Measurements from ENCODE around the gene ADAMTS17. TPM values are rescaled to one million over a fixed set of nuclear protein-coding genes. Genes with fewer than 3 reads are reported as not detected.

ADAMTS17 gene
- total RNA-seq, 1 experiment from 2014 or later = 4.2 TPM

GRCh38 chr15:100141311-100142001 is 200.3 kb downstream of the ADAMTS17 start:
- Histone ChIP-seq H3K27me3 (ENCODE audit: insufficient read depth, low read length) (no peaks in the 10 kb centered on the region), H3K4me3 (replicated peaks in 1 of 2; ENCODE audit: low read depth in 1 of 2, low read length in 2 of 2) (no peak overlapping the region), H3K4me1 (ENCODE audit: control insufficient read depth in 1 of 2, insufficient read depth in 2 of 2, low read length in 2 of 2) (no peaks in the 10 kb centered on the region), H3K9me3 (ENCODE audit: control insufficient read depth in 1 of 2, insufficient read depth in 1 of 2, low read depth in 1 of 2, low read length in 2 of 2) (no peaks in the 10 kb centered on the region), H3K4me2 (ENCODE audit: low read length) (no peak overlapping the region), H3K9me2 (ENCODE audit: insufficient read depth) (no peaks in the 10 kb centered on the region), H2AFZ (ENCODE audit: low read depth, low read length, poor library complexity, severe bottlenecking) (no peak overlapping the region), H3K79me2 (ENCODE audit: insufficient read depth, low read length) (no peaks in the 10 kb centered on the region), H3K9ac (ENCODE audit: low read length) (no peak overlapping the region), H4K20me1 (ENCODE audit: insufficient read depth) (no peaks in the 10 kb centered on the region), H3K36me3 (ENCODE audit: control insufficient read depth in 1 of 2, insufficient read depth in 2 of 2, low read length in 2 of 2) (no peaks in the 10 kb centered on the region), H3K27ac (ENCODE audit: low read depth, low read length) (no peak overlapping the region)
- CTCF ChIA-PET = no interaction called here
- DNase-seq (ENCODE audit: low read depth, low spot score) (no peak), ATAC-seq (no peak)
- POLR2A ChIA-PET = no interaction called here
- no TSS peak for BruUV-seq (replicated peaks)
- intact Hi-C loops (cut with micrococcal nuclease) = no loop called here
- TF ChIP-seq EGR1 (IDR thresholded peaks at IDR 0.05; ENCODE audit: low read depth) = no peak
- TF ChIP-seq TCF7L2 (IDR thresholded peaks at IDR 0.05; ENCODE audit: borderline replicate concordance, extremely low read depth, insufficient read depth, insufficient read length) = no peak
- no peak for TF ChIP-seq YY1 (IDR thresholded peaks at IDR 0.05; ENCODE audit: extremely low read depth, insufficient replicate concordance, low read depth, low read length)
- TF ChIP-seq CEBPB (IDR thresholded peaks at IDR 0.05; ENCODE audit: low read depth) = no peak
- TF ChIP-seq EZH2phosphoT487 (IDR thresholded peaks at IDR 0.05; ENCODE audit: borderline replicate concordance) = no peak
- no peak for TF ChIP-seq ELF1 (IDR thresholded peaks at IDR 0.05; ENCODE audit: borderline replicate concordance, low read depth)
- TF ChIP-seq CBX3 (IDR thresholded peaks at IDR 0.05; ENCODE audit: low read depth) = no peak
- no peak for TF ChIP-seq ZFX (IDR thresholded peaks at IDR 0.05)
- RAD21 ChIA-PET (ENCODE audit: low non-redundant PET in 1 of 2, low total read pairs in 2 of 2, uncharacterized antibody in 2 of 2, unreplicated experiment in 2 of 2) = no interaction called here

- Histone ChIP-seq H3K4me2 (ENCODE audit: low read length) (no peak overlapping the region), H4K20me1 (ENCODE audit: insufficient read depth) (no peaks in the 10 kb centered on the region), H3K9me2 (ENCODE audit: insufficient read depth) (no peaks in the 10 kb centered on the region), H3K27me3 (ENCODE audit: insufficient read depth, low read length) (no peaks in the 10 kb centered on the region), H3K9me3 (ENCODE audit: control insufficient read depth in 1 of 2, insufficient read depth in 1 of 2, low read depth in 1 of 2, low read length in 2 of 2) (no peaks in the 10 kb centered on the region), H3K79me2 (ENCODE audit: insufficient read depth, low read length) (no peaks in the 10 kb centered on the region), H2AFZ (ENCODE audit: low read depth, low read length, poor library complexity, severe bottlenecking) (no peak overlapping the region), H3K4me3 (replicated peaks in 1 of 2; ENCODE audit: low read depth in 1 of 2, low read length in 2 of 2) (no peak overlapping the region), H3K9ac (ENCODE audit: low read length) (no peak overlapping the region), H3K4me1 (ENCODE audit: control insufficient read depth in 1 of 2, insufficient read depth in 2 of 2, low read length in 2 of 2) (no peaks in the 10 kb centered on the region), H3K36me3 (ENCODE audit: control insufficient read depth in 1 of 2, insufficient read depth in 2 of 2, low read length in 2 of 2) (no peaks in the 10 kb centered on the region), H3K27ac (ENCODE audit: low read depth, low read length) (no peak overlapping the region)
- no TSS peak for BruUV-seq (replicated peaks)
- ChIA-PET CTCF (no interaction called here), RAD21 (ENCODE audit: low non-redundant PET in 1 of 2, low total read pairs in 2 of 2, uncharacterized antibody in 2 of 2, unreplicated experiment in 2 of 2) (no interaction called here), POLR2A (no interaction called here)
- ATAC-seq (no peak), DNase-seq (ENCODE audit: low read depth, low spot score) (no peak)
- intact Hi-C loops (cut with micrococcal nuclease) = no loop called here
- TF ChIP-seq SP1 (IDR thresholded peaks at IDR 0.05; ENCODE audit: low read depth) (no peak), ZFX (IDR thresholded peaks at IDR 0.05) (no peak), FOSL1 (IDR thresholded peaks at IDR 0.05; ENCODE audit: low read depth) (no peak), ZBTB33 (IDR thresholded peaks at IDR 0.05; ENCODE audit: extremely low read depth, insufficient replicate concordance, low read length) (no peak), MAX (IDR thresholded peaks at IDR 0.05) (no peak), YY1 (IDR thresholded peaks at IDR 0.05; ENCODE audit: extremely low read depth, insufficient replicate concordance, low read depth, low read length) (no peak), JUND (IDR thresholded peaks at IDR 0.05) (no peak)
Observed at GRCh38 chr15:100140527-100141308, 201.1 kb downstream of the ADAMTS17 start.

All from HCT116 (cell line).